SK-N-SH treated with all-trans-retinoic acid at 6 μM for 48 hours (cell line): ENCODE results near the gene KIAA0753.
"Not testable (repeated sequence)": the region's sequence is repeated elsewhere in the genome, so short reads cannot be mapped to it uniquely, and the experiment has no call there.

Source experiments
- ATAC-seq: fragments of 200-7000 bp; cut with Tn5 transposase; 3 replicates; pipeline ENCODE4 v1.9.1; 2020; ENCODE audit warnings: mild to moderate bottlenecking, moderate library complexity
- ARNTL ChIP-seq: fragments of 450-650 bp; formaldehyde crosslinking; IDR thresholded peaks from 2 replicates; pipeline ENCODE4 v1.5.0; 2020; ENCODE audit warnings: low read depth, mild to moderate bottlenecking, moderate library complexity, borderline replicate concordance
- BACH2 ChIP-seq: fragments of 250-450 bp; sonication (Bioruptor Pico); IDR thresholded peaks from 2 replicates; pipeline ENCODE4 v1.9.0; 2021; ENCODE audit warnings: mild to moderate bottlenecking, borderline replicate concordance
- CSDC2 ChIP-seq: fragments of 250-450 bp; sonication (Bioruptor Pico); IDR thresholded peaks from 2 replicates; pipeline ENCODE4 v1.5.0; 2020; ENCODE audit warnings: mild to moderate bottlenecking, moderate library complexity
- CSRNP3 ChIP-seq: fragments of 250-450 bp; sonication (Bioruptor Pico); IDR thresholded peaks from 2 replicates; pipeline ENCODE4 v1.5.1; 2021; ENCODE audit warnings: mild to moderate bottlenecking, moderate library complexity
- ESRRG ChIP-seq: fragments of 250-450 bp; sonication (Bioruptor Pico); IDR thresholded peaks from 2 replicates; pipeline ENCODE4 v1.6.1; 2021; ENCODE audit warnings: mild to moderate bottlenecking
- GLIS3 ChIP-seq: fragments of 250-450 bp; sonication (Bioruptor Pico); IDR thresholded peaks from 2 replicates; pipeline ENCODE4 v1.5.0; 2020; ENCODE audit warnings: mild to moderate bottlenecking, moderate library complexity
- ISL1 ChIP-seq: fragments of 250-450 bp; sonication (Bioruptor Pico); IDR thresholded peaks from 2 replicates; pipeline ENCODE4 v2.1.2; 2022; ENCODE audit warnings: mild to moderate bottlenecking, moderate library complexity
- OSR1 ChIP-seq: fragments of 250-450 bp; sonication (Bioruptor Pico); IDR thresholded peaks from 2 replicates; pipeline ENCODE4 v1.8.0; 2022; ENCODE audit warnings: moderate library complexity, mild to moderate bottlenecking, inconsistent platforms
- PPARA ChIP-seq: fragments of 250-450 bp; sonication (Bioruptor Pico); IDR thresholded peaks from 2 replicates; pipeline ENCODE4 v1.5.0; 2020; ENCODE audit warnings: mild to moderate bottlenecking, borderline replicate concordance
- TCF4 ChIP-seq: fragments of 250-450 bp; sonication (Bioruptor Pico); IDR thresholded peaks from 2 replicates; pipeline ENCODE4 v1.8.0; 2021; ENCODE audit warnings: mild to moderate bottlenecking, moderate library complexity, borderline replicate concordance
- TOX ChIP-seq: fragments of 250-450 bp; sonication (Bioruptor Pico); IDR thresholded peaks from 2 replicates; pipeline ENCODE4 v1.8.0; 2021; ENCODE audit warnings: mild to moderate bottlenecking, moderate library complexity, borderline replicate concordance
- TSHZ2 ChIP-seq: fragments of 250-450 bp; sonication (Bioruptor Pico); IDR thresholded peaks from 2 replicates; pipeline ENCODE4 v1.5.0; 2020; ENCODE audit warnings: mild to moderate bottlenecking, moderate library complexity
- ZC3H10 ChIP-seq: fragments of 250-450 bp; sonication (Bioruptor Pico); IDR thresholded peaks from 2 replicates; pipeline ENCODE4 v1.5.1; 2021; ENCODE audit warnings: mild to moderate bottlenecking, moderate library complexity
- ZFP3 ChIP-seq: fragments of 250-450 bp; sonication (Bioruptor Pico); IDR thresholded peaks from 2 replicates; pipeline ENCODE4 v1.5.0; 2020; ENCODE audit warnings: mild to moderate bottlenecking, moderate library complexity
- ZFP30 ChIP-seq: fragments of 450-650 bp; formaldehyde crosslinking; IDR thresholded peaks from 2 replicates; pipeline ENCODE4 v1.5.0; 2022; ENCODE audit warnings: mild to moderate bottlenecking, moderate library complexity
- ZNF565 ChIP-seq: fragments of 450-650 bp; formaldehyde crosslinking; conservative IDR thresholded peaks from 2 replicates; pipeline ENCODE4 v1.5.0; 2020; ENCODE audit warnings: low read depth, mild to moderate bottlenecking, moderate library complexity
- ZNF70 ChIP-seq: fragments of 450-650 bp; formaldehyde crosslinking; IDR thresholded peaks from 2 replicates; pipeline ENCODE4 v1.5.0; 2020; ENCODE audit warnings: mild to moderate bottlenecking, moderate library complexity
- ZNF8 ChIP-seq: fragments of 450-650 bp; formaldehyde crosslinking; IDR thresholded peaks from 2 replicates; pipeline ENCODE4 v1.5.0; 2020; ENCODE audit warnings: mild to moderate bottlenecking, moderate library complexity

KIAA0753 gene

GRCh38 chr17:6574687-6575595 is 65.6 kb downstream of the KIAA0753 start:
- TF ChIP-seq OSR1, result no peak
- peak; percentile 62 for ATAC-seq

GRCh38 chr17:6573982-6574686 is 66.4 kb downstream of the KIAA0753 start:
- TF ChIP-seq ZNF70 (CRISPR knock-in tag), result no peak
- no peak for TF ChIP-seq ZNF8 (CRISPR knock-in tag)
- TF ChIP-seq ZFP30, result no peak
- TF ChIP-seq ZNF565 (CRISPR knock-in tag), result no peak
- no peak for TF ChIP-seq GLIS3
- TF ChIP-seq TOX (CRISPR knock-in tag), result no peak
- TF ChIP-seq ARNTL, result no peak
- no peak for TF ChIP-seq BACH2 (CRISPR knock-in tag)
- no peak for TF ChIP-seq ZFP3
- TF ChIP-seq ESRRG (CRISPR knock-in tag), result no peak
- TF ChIP-seq CSRNP3 (CRISPR knock-in tag), result no peak
- TF ChIP-seq CSDC2 (CRISPR knock-in tag), result no peak
- TF ChIP-seq TCF4 (CRISPR knock-in tag), result no peak
- TF ChIP-seq ZC3H10 (CRISPR knock-in tag), result no peak
- no peak for TF ChIP-seq TSHZ2 (CRISPR knock-in tag)
- ATAC-seq, result no peak

GRCh38 chr17:6573495-6573894 is 67.0 kb downstream of the KIAA0753 start:
- ATAC-seq, result not testable (repeated sequence)

GRCh38 chr17:6572972-6573370 is 67.5 kb downstream of the KIAA0753 start:
- TF ChIP-seq OSR1 (no peak), TOX (CRISPR knock-in tag) (no peak)
- no peak for ATAC-seq

- TF ChIP-seq OSR1 (no peak), CSDC2 (CRISPR knock-in tag) (no peak), ZNF8 (CRISPR knock-in tag) (no peak), TOX (CRISPR knock-in tag) (no peak), ARNTL (no peak)
- ATAC-seq, result no peak
These were observed 69.1 kb downstream of the KIAA0753 start for GRCh38 chr17:6571452-6571781.

GRCh38 chr17:6570731-6571451 is 69.6 kb downstream of the KIAA0753 start:
- no peak for ATAC-seq

More at GRCh38 chr17:6570731-6571451, 69.6 kb downstream of the KIAA0753 start:
- TF ChIP-seq ZC3H10 (CRISPR knock-in tag), result no peak
- TF ChIP-seq ZNF8 (CRISPR knock-in tag), result no peak
- no peak for TF ChIP-seq ZNF70 (CRISPR knock-in tag)
- no peak for TF ChIP-seq ZFP3
- TF ChIP-seq TOX (CRISPR knock-in tag), result no peak
- no peak for TF ChIP-seq PPARA (CRISPR knock-in tag)
- TF ChIP-seq CSRNP3 (CRISPR knock-in tag), result no peak
- TF ChIP-seq CSDC2 (CRISPR knock-in tag), result no peak
- TF ChIP-seq OSR1, result no peak
- TF ChIP-seq GLIS3, result no peak
- TF ChIP-seq TCF4 (CRISPR knock-in tag), result no peak
- no peak for TF ChIP-seq ISL1
- TF ChIP-seq, all 23 proteins: peak for 0
